Astrocyte of the hippocampus (primary cell): Measurements from ENCODE around the gene MFNG.
"Not testable (repeated sequence)": the region's sequence is repeated elsewhere in the genome, so short reads cannot be mapped to it uniquely, and the experiment has no call there.

Experiments used
- DNase-seq: peaks from one replicate; pipeline ENCODE4 v3.0.0; 2011; ENCODE audit warnings: low read depth, low spot score

MFNG gene

GRCh38 chr22:37486224-37486845 is at the start of gene MFNG:
MFNG (minus strand) TSS chr22:37486384; CDS start chr22:37486177, 207 bp downstream.
- peak; percentile 76 for DNase-seq

GRCh38 chr22:37535159-37535558 is 49.0 kb upstream of the MFNG start:
- no peak for DNase-seq

- no peak for DNase-seq
These were observed 48.3 kb upstream of the MFNG start for GRCh38 chr22:37534445-37534844.

GRCh38 chr22:37533995-37534394 is 47.8 kb upstream of the MFNG start:
- DNase-seq = peak; percentile 86

GRCh38 chr22:37529652-37530345 is 43.6 kb upstream of the MFNG start:
- DNase-seq = no peak

GRCh38 chr22:37527952-37528351 is 41.8 kb upstream of the MFNG start:
- DNase-seq = not testable (repeated sequence)

GRCh38 chr22:37527081-37527752 is 41.0 kb upstream of the MFNG start:
- DNase-seq = not testable (repeated sequence)

- no peak for DNase-seq
These were observed 40.2 kb upstream of the MFNG start for GRCh38 chr22:37526376-37526775.

- DNase-seq = no peak
These were observed 39.7 kb upstream of the MFNG start for GRCh38 chr22:37525746-37526350.

GRCh38 chr22:37525073-37525745 is 39.0 kb upstream of the MFNG start:
- peak; percentile 90 for DNase-seq

- no peak for DNase-seq
These were observed 36.3 kb upstream of the MFNG start for GRCh38 chr22:37522482-37522881.

GRCh38 chr22:37521236-37521739 is 35.1 kb upstream of the MFNG start:
- DNase-seq = no peak

- DNase-seq = no peak
These were observed 34.6 kb upstream of the MFNG start for GRCh38 chr22:37520776-37521191.

GRCh38 chr22:37519268-37520195 is 33.3 kb upstream of the MFNG start, which contains the start of gene CARD10:
CARD10 (minus strand) TSS chr22:37519415; CDS start chr22:37519200, 215 bp downstream.
- DNase-seq = peak; percentile 58

- DNase-seq = peak; percentile 53
These were observed 32.5 kb upstream of the MFNG start for GRCh38 chr22:37518509-37519267.

- DNase-seq = no peak
These were observed 31.8 kb upstream of the MFNG start for GRCh38 chr22:37517826-37518450.

- DNase-seq = no peak
These were observed 30.3 kb upstream of the MFNG start for GRCh38 chr22:37516456-37516855.

- no peak for DNase-seq
These were observed 29.7 kb upstream of the MFNG start for GRCh38 chr22:37515901-37516300.

- DNase-seq = peak; percentile 86
These were observed 28.4 kb upstream of the MFNG start for GRCh38 chr22:37514526-37515051.
